NCI-H748 treated with DMSO at 0.1 percent for 48 hours (cell line): ENCODE data around the gene PTCH2.

ENCODE experiments used
- DNase-seq: peaks from one replicate; lab custom pipeline; 2025; lab: John Stamatoyannopoulos, UW

Gene PTCH2

GRCh38 chr1:44778705-44779576, 64.1 kb downstream of the PTCH2 start:
- DNase-seq = no peak

- no peak for DNase-seq
Observed at GRCh38 chr1:44777969-44778635, 65.0 kb downstream of the PTCH2 start.

- no peak for DNase-seq
Observed at GRCh38 chr1:44777547-44777946, 65.5 kb downstream of the PTCH2 start.

- no peak for DNase-seq
Observed at GRCh38 chr1:44776730-44777068, 66.4 kb downstream of the PTCH2 start.

- no peak for DNase-seq
Observed at GRCh38 chr1:44775930-44776729, 66.9 kb downstream of the PTCH2 start.

- DNase-seq = peak; percentile 81
Observed at GRCh38 chr1:44775078-44775929, 67.7 kb downstream of the PTCH2 start, which contains the start of gene RPS8. Gene RPS8 (plus strand): TSS chr1:44775540. CDS start chr1:44775597, 57 bp downstream.
